22Rv1 (cell line): ENCODE data around the gene IL36A.

ENCODE experiments used
- H3K27ac ChIP-seq: fragments of 450-650 bp; 2 replicates; pipeline ENCODE4 v1.5.1; 2017
- ZFX ChIP-seq: fragments of 450-650 bp; IDR thresholded peaks from 2 replicates; pipeline ENCODE4 v1.6.1; 2017; ENCODE audit warnings: antibody characterized with exemption, borderline replicate concordance
- TF ChIP-seq, protein P1 (sequence below): fragments of 450-650 bp; IDR thresholded peaks from 2 replicates; pipeline ENCODE4 v1.5.1; 2017; ENCODE audit warnings: mild to moderate bottlenecking

IL36A gene, protein sequence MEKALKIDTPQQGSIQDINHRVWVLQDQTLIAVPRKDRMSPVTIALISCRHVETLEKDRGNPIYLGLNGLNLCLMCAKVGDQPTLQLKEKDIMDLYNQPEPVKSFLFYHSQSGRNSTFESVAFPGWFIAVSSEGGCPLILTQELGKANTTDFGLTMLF

DNA sequence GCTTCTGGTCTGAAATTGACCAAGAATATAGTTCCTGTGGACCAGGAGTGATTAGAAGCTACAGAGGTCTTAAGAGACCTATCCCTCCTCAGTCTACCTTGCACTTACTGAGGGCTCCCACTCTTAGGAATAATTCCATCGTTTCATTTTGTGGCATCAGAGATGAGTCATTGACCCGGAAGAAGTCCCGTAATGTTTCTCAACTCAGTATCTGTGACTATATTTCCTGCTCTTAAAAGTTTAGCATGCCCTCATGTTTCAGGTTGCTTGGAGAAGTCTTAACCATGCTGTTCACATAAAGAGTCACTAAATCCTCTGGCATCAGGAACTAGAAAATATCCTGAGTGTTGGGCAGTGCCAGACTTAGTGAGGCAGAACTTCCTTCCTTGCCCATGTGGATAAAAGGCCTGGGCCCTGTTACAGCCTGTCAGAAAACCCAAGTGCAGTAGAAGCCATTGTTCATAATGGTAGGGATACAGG, at the start of gene IL36A:
TSS of gene IL36A (plus strand) at position 430 of the 480 bp plus-strand sequence. CDS start 413 bp downstream, outside the sequence.
- TF ChIP-seq, protein P1, sequence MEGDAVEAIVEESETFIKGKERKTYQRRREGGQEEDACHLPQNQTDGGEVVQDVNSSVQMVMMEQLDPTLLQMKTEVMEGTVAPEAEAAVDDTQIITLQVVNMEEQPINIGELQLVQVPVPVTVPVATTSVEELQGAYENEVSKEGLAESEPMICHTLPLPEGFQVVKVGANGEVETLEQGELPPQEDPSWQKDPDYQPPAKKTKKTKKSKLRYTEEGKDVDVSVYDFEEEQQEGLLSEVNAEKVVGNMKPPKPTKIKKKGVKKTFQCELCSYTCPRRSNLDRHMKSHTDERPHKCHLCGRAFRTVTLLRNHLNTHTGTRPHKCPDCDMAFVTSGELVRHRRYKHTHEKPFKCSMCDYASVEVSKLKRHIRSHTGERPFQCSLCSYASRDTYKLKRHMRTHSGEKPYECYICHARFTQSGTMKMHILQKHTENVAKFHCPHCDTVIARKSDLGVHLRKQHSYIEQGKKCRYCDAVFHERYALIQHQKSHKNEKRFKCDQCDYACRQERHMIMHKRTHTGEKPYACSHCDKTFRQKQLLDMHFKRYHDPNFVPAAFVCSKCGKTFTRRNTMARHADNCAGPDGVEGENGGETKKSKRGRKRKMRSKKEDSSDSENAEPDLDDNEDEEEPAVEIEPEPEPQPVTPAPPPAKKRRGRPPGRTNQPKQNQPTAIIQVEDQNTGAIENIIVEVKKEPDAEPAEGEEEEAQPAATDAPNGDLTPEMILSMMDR = no peak
- no peak for TF ChIP-seq ZFX
- no peak within 1 kb of the TSS for H3K27ac ChIP-seq

DNA sequence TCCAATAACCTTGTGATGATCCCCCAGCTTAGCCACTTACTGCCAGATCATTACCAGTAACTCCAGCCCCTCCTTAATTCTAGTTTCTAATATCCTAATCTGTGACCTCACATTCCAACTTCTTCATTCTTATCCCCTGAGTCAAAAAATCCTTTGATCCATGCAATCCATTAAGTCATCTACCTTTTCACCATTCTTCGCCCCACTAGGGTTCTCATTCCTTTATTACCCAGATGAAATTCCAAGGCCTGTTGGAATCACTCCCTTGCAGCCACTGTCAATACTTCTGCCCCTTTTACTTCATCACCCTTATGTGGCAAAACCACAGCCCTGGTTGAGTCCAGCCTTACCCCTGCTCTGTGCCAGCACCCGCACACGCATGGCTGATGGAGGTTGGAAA, 47.7 kb upstream of the IL36A start:
- no peak overlapping the region for H3K27ac ChIP-seq
- no peak for TF ChIP-seq ZFX
- TF ChIP-seq, protein P1 = no peak

DNA sequence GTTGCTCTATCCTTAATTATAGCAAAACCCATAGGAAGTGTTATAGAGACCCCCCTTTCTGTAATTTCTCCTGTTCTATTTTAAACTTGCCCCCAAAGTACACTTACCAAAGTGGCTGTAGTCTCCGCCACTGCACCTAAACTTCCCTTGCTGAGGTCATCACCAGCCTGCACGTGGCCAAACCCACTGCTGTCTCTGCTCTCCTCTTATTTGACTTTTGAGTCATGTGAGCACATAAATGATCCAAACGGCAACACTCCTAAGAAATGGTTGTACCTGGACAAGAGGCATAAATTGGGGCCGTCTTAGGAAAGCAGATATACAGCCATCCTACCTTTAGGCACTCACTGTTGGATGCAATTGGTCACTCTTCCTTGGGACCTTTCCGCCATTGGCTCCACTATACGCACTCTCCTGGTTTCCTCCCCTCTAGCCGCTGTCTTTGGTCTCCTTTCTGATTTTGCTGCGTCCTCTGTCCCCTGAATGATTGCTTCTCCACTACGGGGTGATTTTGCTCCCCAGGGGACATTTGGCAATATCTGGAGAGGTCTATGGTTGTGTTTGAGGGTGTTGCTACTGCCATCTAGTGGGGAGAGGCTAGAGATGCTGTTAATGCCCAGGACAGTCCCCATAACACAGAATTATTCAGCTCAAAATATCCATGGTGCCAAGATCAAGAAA, 46.7 kb upstream of the IL36A start:
- no peak overlapping the region for H3K27ac ChIP-seq
- TF ChIP-seq, protein P1 = peak; percentile 94
- no peak for TF ChIP-seq ZFX

DNA sequence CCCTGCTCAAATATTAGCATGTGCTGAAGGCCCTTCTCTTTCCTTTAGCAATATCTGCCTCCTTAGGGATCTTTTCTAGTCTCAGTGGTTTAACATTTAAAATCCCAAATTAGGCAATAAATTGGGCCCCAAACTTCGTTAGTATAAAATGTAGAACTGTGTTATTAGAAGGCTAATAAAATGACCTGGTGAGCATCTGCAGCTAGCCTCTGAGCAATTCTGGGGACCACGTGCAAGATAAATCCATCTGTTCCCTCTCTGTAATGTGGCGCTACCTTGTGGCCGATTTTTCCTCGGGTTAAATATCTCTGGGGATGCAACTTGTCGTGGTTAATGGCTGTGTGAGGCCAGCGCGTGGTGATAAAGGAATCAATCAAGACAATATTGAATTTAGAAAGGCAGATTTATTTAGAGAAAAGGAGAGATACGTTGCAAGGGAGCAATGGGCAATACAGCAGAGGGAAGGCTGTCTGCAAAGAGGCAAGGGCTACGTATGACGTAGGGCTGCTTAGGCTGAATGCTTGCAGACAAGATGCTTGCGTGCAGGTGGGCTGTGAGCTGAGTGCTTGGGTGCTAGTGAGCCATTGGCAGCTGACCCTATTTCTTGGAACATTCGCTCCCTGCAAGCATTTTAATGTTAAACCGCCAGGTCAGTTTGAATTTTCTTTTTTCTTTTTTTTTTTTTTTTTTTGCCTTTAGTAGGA, 46.0 kb upstream of the IL36A start:
- H3K27ac ChIP-seq = no peak overlapping the region
- TF ChIP-seq ZFX = no peak
- TF ChIP-seq, protein P1 = peak; percentile 84

DNA sequence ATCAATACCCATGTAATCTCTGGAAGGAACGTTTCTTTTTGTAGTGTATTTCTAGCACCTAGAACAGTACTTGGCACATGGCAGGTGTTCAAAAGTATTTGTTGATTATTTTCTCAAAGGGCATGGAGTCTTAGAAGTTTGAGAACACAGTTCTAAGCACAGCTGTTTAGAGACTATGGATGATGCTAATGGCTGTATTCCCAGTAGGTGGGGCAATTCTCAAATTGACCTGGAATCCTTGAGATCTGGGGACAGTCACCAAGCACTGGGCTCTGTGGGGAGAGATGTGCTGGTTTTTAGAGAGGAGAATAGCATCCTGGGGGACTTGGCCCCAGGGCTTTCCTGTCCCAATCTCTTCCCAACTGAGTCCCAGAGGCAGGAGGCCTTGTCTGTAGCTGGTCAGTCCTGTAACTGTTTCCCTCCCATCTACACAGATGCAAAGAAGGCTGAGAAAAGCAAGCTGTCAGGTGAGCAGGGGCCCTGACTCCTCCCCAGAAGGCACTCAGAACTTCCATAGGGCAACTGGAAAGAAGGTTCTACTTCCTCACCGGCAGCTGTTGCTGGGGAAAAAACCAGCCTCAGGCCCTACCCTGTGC, 44.9 kb upstream of the IL36A start:
- TF ChIP-seq ZFX = no peak
- TF ChIP-seq, protein P1 = no peak
- no peak overlapping the region for H3K27ac ChIP-seq

DNA sequence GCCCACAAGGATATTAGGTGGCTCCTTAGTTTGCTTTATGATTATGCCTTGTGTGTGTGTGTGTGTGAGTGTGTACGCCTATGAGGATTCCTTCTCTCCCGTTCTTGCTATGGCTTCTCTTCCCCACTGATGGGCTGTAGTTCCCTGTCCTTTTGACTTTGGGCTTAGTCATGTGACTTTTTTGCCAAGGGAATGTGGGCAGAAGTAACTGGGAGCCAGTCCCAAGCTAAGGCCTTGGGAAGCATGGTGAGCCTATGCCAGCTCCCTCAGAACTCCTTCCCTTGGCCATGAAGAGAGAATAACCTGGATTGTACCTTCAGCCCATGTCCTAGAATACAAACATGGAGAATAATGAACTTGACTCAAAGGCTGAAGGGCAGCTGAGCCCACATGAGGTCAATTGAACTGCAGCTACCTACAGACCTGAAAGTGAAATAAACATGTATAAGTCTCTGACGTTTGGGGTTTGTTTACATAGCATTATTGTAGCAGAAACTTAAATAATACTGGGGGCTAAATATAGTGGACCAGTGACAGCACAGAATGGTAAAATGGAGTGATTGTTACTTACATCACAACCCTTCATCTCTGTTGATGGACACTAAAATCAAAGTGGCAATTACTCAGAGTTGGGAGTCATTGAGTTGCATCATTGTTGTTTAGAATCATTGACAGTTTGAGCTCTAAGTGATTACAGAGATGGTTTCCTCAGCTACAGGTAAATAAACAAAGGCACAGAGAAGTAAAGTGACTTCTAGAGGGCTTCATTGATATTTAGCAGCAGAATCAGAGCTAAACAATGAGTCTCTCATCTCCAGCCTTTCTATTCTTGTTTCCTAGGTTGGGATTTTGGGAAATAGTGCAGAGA, 42.7 kb upstream of the IL36A start:
- no peak overlapping the region for H3K27ac ChIP-seq

More for the DNA sequence above, 42.7 kb upstream of the IL36A start:
- no peak for TF ChIP-seq ZFX
- TF ChIP-seq, protein P1 = no peak
